GM18909 (cell line): ENCODE data around the gene PDHB.

Experiments used
- ATAC-seq: cut with Tn5 transposase; IDR thresholded peaks from one replicate; pipeline ENCODE4 v1.9.1; 2021; ENCODE audit warnings: mild to moderate bottlenecking; ENCODE audit not compliant: unreplicated experiment, poor library complexity

PDHB gene

GRCh38 chr3:58411036-58411435 lies 22.6 kb downstream of the PDHB start:
- ATAC-seq = no peak

DNA sequence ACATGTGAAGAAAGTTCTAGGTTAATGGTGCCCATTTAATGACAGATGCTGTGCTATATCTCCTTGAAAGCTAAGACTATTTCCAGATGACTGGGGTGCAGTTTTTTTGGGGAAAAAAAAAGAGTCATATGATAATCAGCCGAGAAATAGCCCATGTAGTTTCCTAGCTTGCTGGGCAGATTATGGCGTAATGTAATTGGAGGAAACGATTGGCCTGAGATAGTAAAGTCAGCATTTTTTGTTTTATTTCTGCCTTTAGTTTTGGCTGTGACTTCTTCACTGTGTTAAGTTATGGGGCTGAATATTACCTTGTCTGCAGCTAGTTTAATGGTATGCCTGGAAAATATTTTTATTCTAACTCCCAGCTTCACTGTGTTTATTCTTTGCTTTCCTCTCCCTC lies 24.0 kb downstream of the PDHB start:
- no peak for ATAC-seq

DNA sequence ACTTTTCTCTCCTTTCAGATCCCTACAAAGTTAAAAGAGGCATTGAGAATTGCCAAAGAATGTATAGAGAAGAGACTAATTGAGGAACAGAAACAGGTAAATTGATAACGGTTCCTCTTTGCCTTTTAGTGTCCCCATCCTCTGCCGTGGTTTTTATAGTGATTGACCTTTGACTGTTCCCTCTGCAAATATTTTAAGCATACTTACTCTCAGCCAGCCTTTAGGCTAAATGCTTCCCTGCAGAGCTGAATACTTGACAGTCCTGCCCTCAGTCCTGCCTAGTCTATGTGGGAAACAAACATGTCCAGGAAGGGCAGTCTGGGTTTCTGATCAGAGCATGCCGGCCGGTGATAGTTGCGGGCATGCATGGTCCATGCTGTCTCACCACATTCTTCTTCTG lies 24.7 kb downstream of the PDHB start:
- no peak for ATAC-seq

- no peak for ATAC-seq
These were observed 29.2 kb downstream of the PDHB start for GRCh38 chr3:58404396-58404795.

DNA sequence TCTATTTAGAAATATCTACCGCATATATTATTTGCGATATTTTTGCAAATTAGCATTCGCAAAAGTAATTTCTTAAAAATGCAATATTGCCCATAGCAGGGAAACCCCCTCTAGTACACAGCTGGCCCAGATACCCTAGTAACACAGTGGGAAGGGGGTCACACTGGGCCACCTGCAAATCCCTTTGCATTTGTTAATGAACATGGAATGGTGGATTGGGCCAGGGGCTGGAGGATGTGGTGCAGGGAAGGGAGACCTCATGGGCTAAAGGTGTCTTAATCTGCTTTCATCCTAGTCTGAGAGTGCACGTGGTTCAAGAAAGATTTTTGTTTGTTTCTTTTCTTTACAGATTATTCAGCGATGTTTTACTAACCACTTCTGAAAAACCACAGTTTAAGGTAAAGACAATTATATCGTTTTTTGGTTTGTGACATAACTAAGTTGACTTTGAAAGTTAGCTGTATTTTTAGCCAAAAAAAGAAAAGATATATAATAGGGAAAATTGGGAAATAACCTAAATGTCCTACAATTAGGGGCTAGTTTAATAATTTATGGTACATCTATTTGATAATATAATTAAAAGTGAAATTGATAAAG lies 30.0 kb downstream of the PDHB start:
- ATAC-seq = no peak

DNA sequence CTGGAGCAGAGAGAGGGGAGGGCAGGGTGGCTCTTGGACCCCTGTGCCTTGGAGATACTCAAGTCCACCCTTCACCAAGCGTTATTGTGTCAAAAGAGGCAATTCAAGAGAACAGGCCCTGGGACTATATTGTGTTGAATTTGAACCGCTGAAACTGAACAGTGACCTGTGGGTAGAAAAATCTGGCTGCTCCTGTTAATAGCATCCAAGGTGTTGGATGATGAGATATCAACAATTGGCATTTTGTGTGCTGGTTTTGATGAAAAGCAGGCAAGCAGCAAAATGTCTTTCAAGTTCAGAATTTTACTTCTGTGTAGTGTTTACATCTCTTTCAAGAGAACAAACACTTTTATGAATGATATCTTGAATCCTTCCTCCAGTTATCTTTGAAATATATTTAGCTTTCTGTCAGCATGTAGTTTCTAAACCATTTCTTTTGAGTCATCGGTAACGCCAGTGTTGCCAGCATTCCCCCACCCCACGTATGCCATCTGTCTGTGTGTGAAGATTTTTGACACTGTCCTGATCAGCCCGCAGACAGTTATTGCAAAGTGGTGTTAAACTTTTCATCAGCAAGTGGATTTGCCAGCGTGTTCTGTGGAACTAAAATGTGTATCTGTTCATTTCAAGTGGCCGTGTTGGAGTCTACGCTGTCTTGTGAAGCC lies 34.8 kb downstream of the PDHB start:
- no peak for ATAC-seq

- ATAC-seq = no peak
These were observed 39.3 kb downstream of the PDHB start for GRCh38 chr3:58394339-58394738.

DNA sequence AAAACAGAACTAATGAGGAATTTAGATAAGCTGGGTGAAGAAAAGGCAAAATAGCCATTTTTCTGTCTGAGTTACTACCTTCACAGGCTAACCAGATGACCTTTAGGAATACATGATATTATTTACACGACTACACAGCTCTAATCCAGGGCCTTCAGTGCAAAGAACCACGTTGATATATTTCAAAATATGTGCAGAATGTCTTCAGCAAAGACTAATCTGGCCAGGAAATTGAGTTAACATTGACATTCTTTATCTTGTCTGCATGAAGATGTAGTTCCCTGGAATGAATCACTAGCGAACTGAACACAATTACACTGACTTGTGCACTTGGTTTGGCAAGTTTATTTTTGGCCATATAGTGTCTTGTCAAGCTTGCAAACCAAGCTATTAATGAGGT lies 41.5 kb downstream of the PDHB start:
- ATAC-seq = no peak

DNA sequence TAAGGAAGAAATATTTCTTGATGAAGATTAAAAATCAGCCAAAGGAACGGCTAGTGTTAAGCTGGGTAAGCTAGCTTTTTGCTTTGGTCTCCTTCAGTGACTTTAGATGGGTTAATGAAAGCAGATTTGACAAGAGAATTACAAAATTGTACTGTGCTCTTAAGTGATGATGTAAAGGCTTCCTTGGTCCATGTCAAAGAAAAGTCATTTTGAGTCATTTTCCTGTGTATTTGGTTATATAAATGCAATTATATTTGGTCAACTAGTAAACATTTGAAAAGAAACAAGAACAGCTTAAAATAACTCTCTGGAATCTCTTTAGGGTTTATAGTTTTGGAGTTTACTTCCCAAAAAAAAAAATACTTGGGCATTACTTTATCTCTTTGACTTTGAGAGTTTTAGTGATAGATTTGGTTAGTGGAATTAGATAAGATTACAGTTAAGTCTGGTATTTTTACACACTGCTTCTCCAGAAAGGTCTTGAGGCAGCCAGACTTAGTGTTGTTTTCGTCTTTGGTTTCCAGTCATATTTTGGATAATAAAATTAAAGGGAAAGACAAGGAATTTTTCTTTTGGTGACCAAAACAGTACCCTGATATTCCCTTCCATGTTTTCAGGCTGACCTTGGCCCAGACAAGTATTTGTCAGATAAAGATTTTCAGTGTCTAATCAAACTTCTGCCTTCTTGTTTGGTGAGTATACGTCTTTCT lies 42.3 kb downstream of the PDHB start:
- no peak for ATAC-seq

GRCh38 chr3:58388550-58389091 lies 45.0 kb downstream of the PDHB start:
- no peak for ATAC-seq

GRCh38 chr3:58387650-58388546 lies 45.7 kb downstream of the PDHB start:
- no peak for ATAC-seq

DNA sequence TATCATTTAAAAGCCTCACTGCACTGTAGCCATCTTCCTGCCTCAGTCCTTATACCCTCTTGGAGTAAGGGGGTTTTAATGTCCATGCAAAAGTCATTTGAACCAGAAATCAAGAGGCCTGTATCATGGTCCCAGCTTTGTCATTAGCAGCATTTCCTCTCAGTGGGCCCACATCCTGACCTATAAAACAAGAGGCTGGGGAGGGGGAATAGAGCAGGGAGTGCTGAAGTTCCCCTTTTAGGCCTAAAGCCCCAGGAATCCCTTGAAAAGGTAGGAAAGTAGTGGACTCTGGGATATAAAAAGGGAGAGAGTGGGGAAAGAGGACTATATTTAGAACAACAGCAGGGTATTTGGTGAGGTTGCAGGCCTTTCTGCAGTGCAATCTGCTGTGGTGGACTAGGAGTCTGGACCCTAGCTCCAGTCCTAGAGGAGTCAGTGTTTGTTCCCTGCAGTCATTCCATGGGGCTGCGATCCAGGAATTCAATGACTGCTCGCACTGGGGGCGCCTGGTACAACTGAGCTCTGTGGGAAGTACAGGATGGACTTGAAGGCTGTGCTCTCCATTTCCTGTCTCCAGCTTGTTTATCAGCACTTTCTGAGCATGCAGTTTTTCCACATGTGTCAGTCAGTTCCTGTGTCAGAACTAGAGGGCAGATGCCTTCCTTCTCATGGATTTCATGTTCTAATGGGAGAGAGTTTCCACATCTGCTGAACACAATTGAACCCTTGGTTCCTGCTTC lies 46.8 kb downstream of the PDHB start:
- ATAC-seq = no peak

DNA sequence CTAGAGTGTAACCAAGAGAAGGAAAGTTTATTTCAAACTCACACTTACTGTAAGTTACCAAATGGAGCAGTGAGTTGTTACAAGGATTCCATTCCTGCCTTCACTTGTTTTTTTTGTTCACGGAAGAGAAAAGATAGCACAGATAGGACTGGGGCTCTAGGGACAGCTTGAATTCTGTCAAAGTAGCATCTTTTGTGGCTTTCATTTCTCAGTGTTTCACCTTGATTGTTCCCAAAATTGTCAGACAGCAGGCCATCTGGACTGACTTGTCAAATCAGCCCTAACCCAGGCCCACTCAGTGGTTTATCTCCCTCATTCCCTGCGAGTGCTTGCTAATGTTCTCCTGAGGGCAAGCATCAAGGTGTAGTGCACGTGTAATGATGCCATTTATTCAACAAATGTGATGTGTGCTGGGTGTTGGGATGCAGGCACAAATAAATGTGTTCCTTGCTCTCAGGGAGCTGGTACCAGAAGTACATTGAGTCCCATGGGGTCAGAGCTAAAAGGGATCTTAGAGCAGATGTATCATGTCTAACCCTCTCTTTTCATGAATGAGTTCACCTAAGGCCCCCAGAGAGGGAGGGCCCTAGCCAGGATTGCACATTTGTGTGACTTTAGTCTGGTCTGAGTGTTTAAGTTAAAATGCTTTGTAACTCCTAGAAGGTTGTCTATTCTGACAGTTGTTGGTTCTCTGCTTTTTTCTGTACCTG lies 49.1 kb downstream of the PDHB start:
- ATAC-seq = no peak

DNA sequence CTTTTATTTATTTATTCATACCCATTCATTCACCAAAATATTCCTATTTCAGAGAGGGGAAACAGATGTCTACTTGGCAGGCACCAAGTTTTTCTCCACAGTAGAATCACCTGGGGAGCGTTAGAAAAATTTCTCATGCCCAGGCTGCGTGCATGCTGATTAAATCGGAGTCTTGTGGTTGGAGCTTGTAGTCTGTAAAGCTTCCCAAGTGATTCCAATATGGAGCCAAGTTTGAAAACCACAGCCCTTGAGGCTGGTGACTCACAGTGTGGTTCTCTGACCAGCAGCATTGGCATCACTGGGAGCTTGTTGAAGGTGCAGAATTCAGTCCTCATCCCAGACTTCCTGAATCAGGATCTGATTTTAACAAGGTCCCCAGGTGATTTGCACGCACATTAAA lies 49.7 kb downstream of the PDHB start:
- no peak for ATAC-seq

DNA sequence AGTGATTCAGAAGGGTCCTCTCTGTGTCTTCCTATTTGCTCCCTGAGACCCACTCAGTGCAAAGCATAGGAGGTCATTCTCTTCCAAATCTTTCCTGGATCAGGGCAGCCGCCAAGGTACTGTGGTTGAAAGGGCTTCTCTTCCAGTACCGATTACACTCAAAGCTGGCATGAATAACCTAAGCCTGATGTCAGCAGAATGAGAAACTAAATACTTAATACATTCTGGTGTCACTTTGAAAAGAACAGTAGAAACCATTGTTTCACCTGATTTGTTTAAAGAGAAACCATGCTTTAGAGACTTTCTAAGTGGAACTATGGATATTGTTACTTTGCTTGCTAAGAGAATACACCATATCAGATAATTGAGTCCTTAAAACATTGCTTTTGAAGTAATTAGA lies 50.2 kb downstream of the PDHB start:
- ATAC-seq = no peak

DNA sequence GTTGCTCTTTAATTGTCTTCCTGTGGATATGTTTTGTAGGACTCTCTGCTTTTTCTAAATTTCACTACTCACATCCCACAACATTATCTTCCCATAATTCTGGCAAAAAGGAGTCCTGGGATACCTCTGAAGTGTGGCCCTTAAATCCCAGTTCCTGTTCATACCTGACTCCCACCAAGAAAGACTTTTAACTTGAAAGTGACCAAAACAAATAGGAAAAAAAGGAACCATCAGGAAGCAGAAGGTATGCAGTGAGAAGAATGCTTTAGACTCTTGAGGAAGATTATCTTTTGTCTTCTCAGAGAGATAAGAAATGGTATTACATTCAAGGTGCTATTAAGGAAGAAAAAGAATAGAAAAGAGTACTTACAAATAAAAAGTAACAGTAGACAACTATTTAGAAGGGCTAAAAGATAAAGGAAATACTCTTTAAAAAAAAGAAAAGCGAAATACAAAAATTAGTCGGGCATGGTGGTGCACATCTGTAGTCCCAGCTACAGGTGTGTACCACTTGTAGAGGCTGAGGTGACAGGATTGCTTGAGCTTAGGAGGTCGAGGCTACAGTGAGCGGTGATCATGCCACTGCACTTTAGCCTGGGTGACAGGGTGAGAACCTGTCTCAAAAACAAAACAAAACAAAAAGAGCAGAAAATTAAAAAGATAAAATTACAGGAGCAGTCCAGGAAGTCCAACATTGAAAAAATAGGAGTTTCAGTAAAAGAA lies 54.1 kb downstream of the PDHB start:
- no peak for ATAC-seq

GRCh38 chr3:58377750-58378149 lies 55.9 kb downstream of the PDHB start:
- ATAC-seq = no peak
